DOHH2 (cell line): ENCODE data around the gene AS3MT.

Experiments
- H3F3A ChIP-seq: fragments of 200-600 bp; sonication (generic), shearing (Covaris generic); 2 replicates; pipeline ENCODE4 v1.6.0; 2016; ENCODE audit warnings: antibody characterized with exemption, mild to moderate bottlenecking; ENCODE audit not compliant: control insufficient read depth, insufficient read depth
- H3K27ac ChIP-seq: fragments of 200-600 bp; sonication (generic); 2 replicates; pipeline ENCODE4 v1.5.1; 2014; ENCODE audit warnings: low read depth, mild to moderate bottlenecking, low read length, moderate library complexity
- H3K27me3 ChIP-seq: fragments of 200-600 bp; sonication (generic); 2 replicates; pipeline ENCODE4 v1.6.1; 2014; ENCODE audit warnings: mild to moderate bottlenecking, low read length, mixed read lengths; ENCODE audit not compliant: control insufficient read depth
- H3K36me3 ChIP-seq: fragments of 200-600 bp; sonication (generic); 2 replicates; pipeline ENCODE4 v1.6.1; 2014; ENCODE audit warnings: mild to moderate bottlenecking, low read length, moderate library complexity, mixed read lengths; ENCODE audit not compliant: control insufficient read depth
- H3K4me1 ChIP-seq: fragments of 200-600 bp; sonication (generic); 2 replicates; pipeline ENCODE4 v1.6.1; 2014; ENCODE audit warnings: mild to moderate bottlenecking, low read length, mixed read lengths; ENCODE audit not compliant: control insufficient read depth
- H3K4me2 ChIP-seq: fragments of 200-600 bp; sonication (generic); 2 replicates; pipeline ENCODE4 v1.6.0; 2014; ENCODE audit warnings: mild to moderate bottlenecking, low read length, moderate library complexity
- H3K4me3 ChIP-seq: fragments of 200-600 bp; sonication (generic); 2 replicates; pipeline ENCODE4 v1.5.1; 2014; ENCODE audit warnings: mild to moderate bottlenecking, low read length, mixed read lengths
- H3K79me2 ChIP-seq: fragments of 200-600 bp; sonication (generic); 2 replicates; pipeline ENCODE4 v1.6.1; 2014; ENCODE audit warnings: mild to moderate bottlenecking, low read length, mixed read lengths; ENCODE audit not compliant: control insufficient read depth
- H3K9me2 ChIP-seq: fragments of 200-600 bp; sonication (generic); replicated peaks from 2 replicates; pipeline ENCODE4 v1.6.1; 2014; ENCODE audit warnings: mild to moderate bottlenecking, low read length, mixed read lengths; ENCODE audit not compliant: control insufficient read depth
- H3K9me3 ChIP-seq: fragments of 200-600 bp; sonication (generic); 2 replicates; pipeline ENCODE4 v1.6.1; 2014; ENCODE audit warnings: antibody characterized with exemption, low read length, mixed read lengths; ENCODE audit not compliant: control insufficient read depth, insufficient read depth
- H4K20me1 ChIP-seq: fragments of 200-600 bp; sonication (generic); 2 replicates; pipeline ENCODE4 v1.6.0; 2014; ENCODE audit warnings: low read depth, mild to moderate bottlenecking, antibody characterized with exemption, low read length, moderate library complexity; ENCODE audit not compliant: control insufficient read depth, insufficient read depth
- EZH2phosphoT487 ChIP-seq: fragments of 200-600 bp; sonication (generic); IDR thresholded peaks from 2 replicates; pipeline ENCODE4 v1.6.1; 2017; ENCODE audit warnings: borderline replicate concordance, mild to moderate bottlenecking, antibody characterized with exemption, low read length, moderate library complexity, mixed read lengths
- TF ChIP-seq, protein P1 (sequence below): fragments of 200-600 bp; sonication (generic); IDR thresholded peaks from one replicate; pipeline ENCODE4 v1.5.1; 2014; ENCODE audit warnings: antibody characterized with exemption, mild to moderate bottlenecking, low read depth, low read length; ENCODE audit not compliant: poor library complexity, severe bottlenecking

Gene AS3MT

DNA sequence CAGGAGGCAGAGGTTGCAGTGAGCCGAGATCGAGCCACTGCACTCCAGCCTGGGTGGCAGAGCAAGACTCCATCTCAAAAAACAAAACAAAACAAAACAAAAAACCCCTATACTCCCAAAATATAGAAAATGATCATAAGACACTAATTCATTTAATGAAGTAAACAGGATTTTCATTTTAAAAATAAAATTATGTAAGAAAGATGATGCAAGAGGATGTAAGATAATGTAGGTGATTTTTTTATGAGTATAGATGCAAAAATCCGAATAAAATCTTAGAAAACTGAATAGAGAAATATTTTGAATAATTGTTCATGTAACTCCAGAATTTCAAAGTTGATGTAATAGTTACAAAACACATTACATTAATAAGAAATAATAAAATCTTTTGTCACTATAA, 3.6 kb upstream of the AS3MT start:
- Histone ChIP-seq H3K4me3 (no peak overlapping the region), H3K36me3 (peaks cover 5% of the 10 kb centered on the region), H3K27me3 (peaks cover 10% of the 10 kb centered on the region), H3F3A (peaks cover 2% of the 10 kb centered on the region; the same call in 1 of the 2 replicates), H3K9me2 (no peaks in the 10 kb centered on the region), H4K20me1 (no peaks in the 10 kb centered on the region), H3K9me3 (no peaks in the 10 kb centered on the region), H3K27ac (no peak overlapping the region), H3K4me2 (no peak overlapping the region), H3K79me2 (no peaks in the 10 kb centered on the region), H3K4me1 (no peaks in the 10 kb centered on the region)
- TF ChIP-seq, protein P1, sequence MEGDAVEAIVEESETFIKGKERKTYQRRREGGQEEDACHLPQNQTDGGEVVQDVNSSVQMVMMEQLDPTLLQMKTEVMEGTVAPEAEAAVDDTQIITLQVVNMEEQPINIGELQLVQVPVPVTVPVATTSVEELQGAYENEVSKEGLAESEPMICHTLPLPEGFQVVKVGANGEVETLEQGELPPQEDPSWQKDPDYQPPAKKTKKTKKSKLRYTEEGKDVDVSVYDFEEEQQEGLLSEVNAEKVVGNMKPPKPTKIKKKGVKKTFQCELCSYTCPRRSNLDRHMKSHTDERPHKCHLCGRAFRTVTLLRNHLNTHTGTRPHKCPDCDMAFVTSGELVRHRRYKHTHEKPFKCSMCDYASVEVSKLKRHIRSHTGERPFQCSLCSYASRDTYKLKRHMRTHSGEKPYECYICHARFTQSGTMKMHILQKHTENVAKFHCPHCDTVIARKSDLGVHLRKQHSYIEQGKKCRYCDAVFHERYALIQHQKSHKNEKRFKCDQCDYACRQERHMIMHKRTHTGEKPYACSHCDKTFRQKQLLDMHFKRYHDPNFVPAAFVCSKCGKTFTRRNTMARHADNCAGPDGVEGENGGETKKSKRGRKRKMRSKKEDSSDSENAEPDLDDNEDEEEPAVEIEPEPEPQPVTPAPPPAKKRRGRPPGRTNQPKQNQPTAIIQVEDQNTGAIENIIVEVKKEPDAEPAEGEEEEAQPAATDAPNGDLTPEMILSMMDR: no peak
- no peak for TF ChIP-seq EZH2phosphoT487

DNA sequence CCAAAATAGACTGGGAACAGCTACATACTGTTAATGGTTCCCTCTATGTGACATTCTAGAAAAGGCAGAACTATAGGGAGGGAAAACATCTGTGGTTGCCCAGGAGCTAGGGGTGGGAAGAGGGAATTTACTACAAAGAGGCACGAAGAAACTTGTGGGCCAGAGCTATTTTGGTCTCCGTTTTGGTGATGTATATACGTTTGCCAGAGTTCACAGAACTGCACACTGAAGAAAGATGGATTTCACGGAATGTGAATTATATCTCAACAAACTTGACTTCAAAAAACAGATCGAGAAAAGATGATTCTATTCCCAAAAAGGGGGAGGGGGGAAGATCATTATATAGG, 386 bp upstream of the AS3MT start:
- Histone ChIP-seq H3K27me3 (peaks cover 10% of the 10 kb centered on the region), H3K9me2 (no peaks in the 10 kb centered on the region), H3K4me2 (peak overlapping the region; percentile 55), H3K36me3 (no peaks in the 10 kb centered on the region), H3K4me1 (no peaks in the 10 kb centered on the region), H3K79me2 (no peaks in the 10 kb centered on the region), H3K27ac (no peak overlapping the region), H3F3A (no peaks in the 10 kb centered on the region), H4K20me1 (no peaks in the 10 kb centered on the region), H3K4me3 (peak overlapping the region; percentile 36; the same call in 1 of the 2 replicates), H3K9me3 (no peaks in the 10 kb centered on the region)
- TF ChIP-seq, protein P1: no peak
- no peak for TF ChIP-seq EZH2phosphoT487

DNA sequence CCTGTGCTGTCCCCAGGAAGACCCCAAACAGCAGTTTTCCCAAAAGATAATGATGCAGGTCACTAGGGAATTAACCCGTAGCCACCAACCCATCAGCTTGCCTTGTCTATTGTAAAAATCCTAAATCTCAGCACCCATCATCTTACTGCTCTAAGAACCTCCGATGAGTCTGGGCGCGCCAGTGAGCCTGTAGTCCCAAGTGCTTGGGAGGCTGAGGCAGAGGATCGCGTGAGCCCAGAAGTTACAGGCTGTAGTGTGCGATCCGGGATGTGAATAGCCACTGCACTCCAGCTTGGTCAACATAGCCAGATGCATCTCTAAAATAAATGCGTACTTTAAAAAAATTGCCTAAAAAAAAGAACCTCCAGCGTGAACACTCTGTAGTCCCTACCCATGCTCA, 951 bp downstream of the AS3MT start:
- no peak overlapping the region for H3K4me3 ChIP-seq
- no peak overlapping the region for H3K4me2 ChIP-seq
- no peaks in the 10 kb centered on the region for H3K9me3 ChIP-seq
- H3K27me3 ChIP-seq: peaks cover 10% of the 10 kb centered on the region
- no peaks in the 10 kb centered on the region for H3F3A ChIP-seq
- TF ChIP-seq, protein P1: no peak
- no peak for TF ChIP-seq EZH2phosphoT487
- no peaks in the 10 kb centered on the region for H3K4me1 ChIP-seq
- H3K9me2 ChIP-seq: no peaks in the 10 kb centered on the region
- no peaks in the 10 kb centered on the region for H3K36me3 ChIP-seq
- H4K20me1 ChIP-seq: no peaks in the 10 kb centered on the region
- no peaks in the 10 kb centered on the region for H3K79me2 ChIP-seq
- H3K27ac ChIP-seq: no peak overlapping the region

DNA sequence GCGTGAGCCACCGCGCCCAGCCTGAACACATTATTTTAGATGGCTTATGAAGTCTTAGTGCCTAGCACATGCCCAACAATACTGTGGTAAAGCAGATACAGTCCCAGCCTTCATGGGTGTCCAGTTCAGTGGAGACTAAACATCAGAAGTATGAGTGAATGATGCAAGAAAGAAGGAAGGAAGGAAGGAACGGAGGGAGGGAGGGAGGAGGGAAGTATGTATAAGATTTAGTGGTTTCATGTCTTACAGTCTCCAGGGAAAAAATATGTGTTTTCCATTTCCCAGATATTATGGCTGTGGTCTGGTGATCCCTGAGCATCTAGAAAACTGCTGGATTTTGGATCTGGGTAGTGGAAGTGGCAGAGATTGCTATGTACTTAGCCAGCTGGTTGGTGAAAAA, 2.9 kb downstream of the AS3MT start:
- Histone ChIP-seq H3K9me3 (no peaks in the 10 kb centered on the region), H3K79me2 (no peaks in the 10 kb centered on the region), H3F3A (no peaks in the 10 kb centered on the region), H3K9me2 (no peaks in the 10 kb centered on the region), H4K20me1 (no peaks in the 10 kb centered on the region), H3K4me3 (no peak overlapping the region), H3K27me3 (peaks cover 10% of the 10 kb centered on the region), H3K27ac (no peak overlapping the region), H3K36me3 (no peaks in the 10 kb centered on the region), H3K4me1 (no peaks in the 10 kb centered on the region), H3K4me2 (no peak overlapping the region)
- TF ChIP-seq, protein P1: no peak
- no peak for TF ChIP-seq EZH2phosphoT487
